Coronary artery (tissue), 2 donors: ENCODE results near the gene EOGT.

ENCODE experiments used
- DNase-seq: peaks from one replicate; pipeline ENCODE4 v3.0.0-alpha.2; 2017; ENCODE audit warnings: low spot score
- H3K27ac ChIP-seq, 2 donors: fragments of 200-600 bp; sonication (generic); one replicate each; pipeline ENCODE4 v1.5.1; 2016 to 2019
- H3K4me3 ChIP-seq: fragments of 200-600 bp; sonication (generic); 2 replicates; pipeline ENCODE4 v1.5.1; 2016; ENCODE audit warnings: mild to moderate bottlenecking, moderate library complexity
- CTCF ChIP-seq: fragments of 200-600 bp; sonication (generic); IDR thresholded peaks from one replicate; pipeline ENCODE4 v1.5.1; 2019; ENCODE audit warnings: antibody characterized with exemption

EOGT gene

GRCh38 chr3:69048990-69049389 is 35.5 kb upstream of the EOGT start:
- Histone ChIP-seq H3K27ac (no peak overlapping the region), H3K4me3 (no peak overlapping the region)
- TF ChIP-seq CTCF, result no peak
- no peak for DNase-seq

- H3K27ac ChIP-seq, result no peak overlapping the region
- no peak for DNase-seq
- H3K4me3 ChIP-seq, result no peak overlapping the region
- no peak for TF ChIP-seq CTCF
Measured at GRCh38 chr3:69044608-69045007, 31.1 kb upstream of the EOGT start.

GRCh38 chr3:69033470-69033869 is 20.0 kb upstream of the EOGT start:
- DNase-seq, result no peak
- no peak for TF ChIP-seq CTCF
- Histone ChIP-seq H3K27ac (no peak overlapping the region), H3K4me3 (no peak overlapping the region)

- Histone ChIP-seq H3K4me3 (no peak overlapping the region), H3K27ac (no peak overlapping the region)
- no peak for DNase-seq
- TF ChIP-seq CTCF, result no peak
Measured at GRCh38 chr3:69032737-69033136, 19.3 kb upstream of the EOGT start.

- TF ChIP-seq CTCF, result no peak
- H3K4me3 ChIP-seq, result no peak overlapping the region
- no peak overlapping the region for H3K27ac ChIP-seq
- DNase-seq, result no peak
Measured at GRCh38 chr3:69032142-69032541, 18.7 kb upstream of the EOGT start.

GRCh38 chr3:69031635-69032034 is 18.2 kb upstream of the EOGT start:
- no peak for TF ChIP-seq CTCF
- DNase-seq, result no peak
- no peak overlapping the region for H3K4me3 ChIP-seq
- H3K27ac ChIP-seq, result no peak overlapping the region

GRCh38 chr3:69020857-69021256 is 7.4 kb upstream of the EOGT start:
- no peak for TF ChIP-seq CTCF
- Histone ChIP-seq H3K27ac (no peak overlapping the region), H3K4me3 (no peak overlapping the region)
- no peak for DNase-seq
